Measurements from ENCODE around the gene SORCS1.

SORCS1 gene

GRCh38 chr10:106540645-106541044 lies 623.9 kb downstream of the SORCS1 start:
- TF ChIP-seq TCF12 (IDR thresholded peaks at IDR 0.05; ENCODE audit: low read depth): no peak
- no peak for TF ChIP-seq TEAD4 (IDR thresholded peaks at IDR 0.05)
- no peak for TF ChIP-seq YY1 (IDR thresholded peaks at IDR 0.05; ENCODE audit: low read depth)
- TF ChIP-seq RAD21 (IDR thresholded peaks at IDR 0.05; ENCODE audit: low read depth): no peak
- TF ChIP-seq MAX (IDR thresholded peaks at IDR 0.05): no peak
- no peak for TF ChIP-seq NFIC (IDR thresholded peaks at IDR 0.05)
- TF ChIP-seq CEBPB (IDR thresholded peaks at IDR 0.05): no peak
- TF ChIP-seq FOXM1 (IDR thresholded peaks at IDR 0.05; ENCODE audit: borderline replicate concordance, low read depth): no peak
- no peak for TF ChIP-seq EP300 (IDR thresholded peaks at IDR 0.05; ENCODE audit: borderline replicate concordance)
- TF ChIP-seq CREB1 (IDR thresholded peaks at IDR 0.05; ENCODE audit: low read depth): no peak
- TF ChIP-seq EGR1 (IDR thresholded peaks at IDR 0.05): no peak
- no peak for TF ChIP-seq REST (IDR thresholded peaks at IDR 0.05; ENCODE audit: low read depth)
- TF ChIP-seq ZBTB7A (IDR thresholded peaks at IDR 0.05; ENCODE audit: low read depth): no peak
- no peak for TF ChIP-seq TAF1 (IDR thresholded peaks at IDR 0.05; ENCODE audit: low read depth)
- no peak for TF ChIP-seq USF1 (IDR thresholded peaks at IDR 0.05)

- TF ChIP-seq CREB1 (IDR thresholded peaks at IDR 0.05; ENCODE audit: low read depth) (no peak), CEBPB (IDR thresholded peaks at IDR 0.05) (no peak), USF1 (IDR thresholded peaks at IDR 0.05) (no peak), RAD21 (IDR thresholded peaks at IDR 0.05; ENCODE audit: low read depth) (no peak), MAX (IDR thresholded peaks at IDR 0.05) (no peak), TCF12 (IDR thresholded peaks at IDR 0.05; ENCODE audit: low read depth) (no peak), EGR1 (IDR thresholded peaks at IDR 0.05) (no peak), TAF1 (IDR thresholded peaks at IDR 0.05; ENCODE audit: low read depth) (no peak), REST (IDR thresholded peaks at IDR 0.05; ENCODE audit: low read depth) (no peak), ZBTB7A (IDR thresholded peaks at IDR 0.05; ENCODE audit: low read depth) (no peak), TEAD4 (IDR thresholded peaks at IDR 0.05) (no peak), EP300 (IDR thresholded peaks at IDR 0.05; ENCODE audit: borderline replicate concordance) (no peak), NFIC (IDR thresholded peaks at IDR 0.05) (no peak), YY1 (IDR thresholded peaks at IDR 0.05; ENCODE audit: low read depth) (no peak), FOXM1 (IDR thresholded peaks at IDR 0.05; ENCODE audit: borderline replicate concordance, low read depth) (no peak)
These were observed 626.6 kb downstream of the SORCS1 start for GRCh38 chr10:106537866-106538265.

GRCh38 chr10:106535304-106535953 lies 629.1 kb downstream of the SORCS1 start:
- TF ChIP-seq CEBPB (IDR thresholded peaks at IDR 0.05): no peak
- TF ChIP-seq REST (IDR thresholded peaks at IDR 0.05; ENCODE audit: low read depth): no peak
- no peak for TF ChIP-seq EP300 (IDR thresholded peaks at IDR 0.05; ENCODE audit: borderline replicate concordance)
- no peak for TF ChIP-seq RAD21 (IDR thresholded peaks at IDR 0.05; ENCODE audit: low read depth)
- no peak for TF ChIP-seq FOXM1 (IDR thresholded peaks at IDR 0.05; ENCODE audit: borderline replicate concordance, low read depth)
- TF ChIP-seq NFIC (IDR thresholded peaks at IDR 0.05): no peak
- no peak for TF ChIP-seq YY1 (IDR thresholded peaks at IDR 0.05; ENCODE audit: low read depth)
- TF ChIP-seq USF1 (IDR thresholded peaks at IDR 0.05): no peak
- no peak for TF ChIP-seq MAX (IDR thresholded peaks at IDR 0.05)
- no peak for TF ChIP-seq EGR1 (IDR thresholded peaks at IDR 0.05)
- TF ChIP-seq TCF12 (IDR thresholded peaks at IDR 0.05; ENCODE audit: low read depth): no peak
- TF ChIP-seq TEAD4 (IDR thresholded peaks at IDR 0.05): no peak
- TF ChIP-seq ZBTB7A (IDR thresholded peaks at IDR 0.05; ENCODE audit: low read depth): no peak
- no peak for TF ChIP-seq CREB1 (IDR thresholded peaks at IDR 0.05; ENCODE audit: low read depth)
- no peak for TF ChIP-seq TAF1 (IDR thresholded peaks at IDR 0.05; ENCODE audit: low read depth)

Measured in Ishikawa (cell line).